Astrocyte (in vitro differentiated cells and primary cell): ENCODE results near the gene FAM50A. TPM values are rescaled to one million over a fixed set of nuclear protein-coding genes. Genes with fewer than 3 reads are reported as not detected.

Experiments
- DNase-seq: peaks from one replicate; pipeline ENCODE4 v3.0.0-alpha.2; 2010; ENCODE audit warnings: low read depth
- FAIRE-seq: peaks from 2 replicates; lab custom pipeline; 2011; peaks lifted over from hg19 to GRCh38; lab: Jason Lieb, UNC
- H2AFZ ChIP-seq: 2 replicates; pipeline ENCODE4 v1.6.0; 2012; ENCODE audit warnings: low read depth, low read length, inconsistent platforms
- H3K27ac ChIP-seq: 2 replicates; pipeline ENCODE4 v1.5.1; 2011; ENCODE audit warnings: low read depth, low read length, inconsistent platforms
- H3K27me3 ChIP-seq: 2 replicates; pipeline ENCODE4 v1.6.0; 2011; ENCODE audit warnings: low read length, inconsistent platforms; ENCODE audit not compliant: insufficient read depth
- H3K36me3 ChIP-seq: 2 replicates; pipeline ENCODE4 v1.5.1; 2011; ENCODE audit warnings: low read length, inconsistent platforms; ENCODE audit not compliant: insufficient read depth
- H3K4me1 ChIP-seq: 2 replicates; pipeline ENCODE4 v1.5.1; 2011; ENCODE audit warnings: low read length, inconsistent platforms; ENCODE audit not compliant: insufficient read depth
- H3K4me2 ChIP-seq: 2 replicates; pipeline ENCODE4 v1.6.0; 2012; ENCODE audit warnings: low read length, inconsistent platforms
- H3K4me3 ChIP-seq: 2 replicates; pipeline ENCODE4 v1.5.1; 2011; ENCODE audit warnings: low read depth, mild to moderate bottlenecking, low read length, inconsistent platforms; ENCODE audit not compliant: insufficient read depth
- H3K79me2 ChIP-seq: 2 replicates; pipeline ENCODE4 v1.6.0; 2012; ENCODE audit warnings: mild to moderate bottlenecking, low read length, inconsistent platforms; ENCODE audit not compliant: insufficient read depth
- H3K9ac ChIP-seq: 2 replicates; pipeline ENCODE4 v1.6.0; 2012; ENCODE audit warnings: mild to moderate bottlenecking, low read length, inconsistent platforms
- H3K9me3 ChIP-seq: 2 replicates; pipeline ENCODE4 v1.5.1; 2012; ENCODE audit warnings: low read depth, mild to moderate bottlenecking, low read length, inconsistent platforms; ENCODE audit not compliant: insufficient read depth
- H4K20me1 ChIP-seq: 2 replicates; pipeline ENCODE4 v1.6.0; 2012; ENCODE audit warnings: low read length, inconsistent platforms; ENCODE audit not compliant: insufficient read depth
- H3K27ac Mint-ChIP-seq: one replicate; pipeline ENCODE4 v1.8.0; 2021; ENCODE audit warnings: mild to moderate bottlenecking, mixed read lengths; ENCODE audit not compliant: unreplicated experiment
- H3K27me3 Mint-ChIP-seq: one replicate; pipeline ENCODE4 v1.8.0; 2021; ENCODE audit warnings: low read depth, mixed read lengths; ENCODE audit not compliant: unreplicated experiment
- H3K36me3 Mint-ChIP-seq: one replicate; pipeline ENCODE4 v1.8.0; 2021; ENCODE audit warnings: low read depth, mixed read lengths; ENCODE audit not compliant: unreplicated experiment
- H3K4me1 Mint-ChIP-seq: one replicate; pipeline ENCODE4 v1.8.0; 2021; ENCODE audit warnings: low read depth, mixed read lengths; ENCODE audit not compliant: unreplicated experiment
- H3K4me3 Mint-ChIP-seq: one replicate; pipeline ENCODE4 v1.8.0; 2021; ENCODE audit warnings: mild to moderate bottlenecking, moderate library complexity, mixed read lengths; ENCODE audit not compliant: unreplicated experiment
- H3K9me3 Mint-ChIP-seq: one replicate; pipeline ENCODE4 v1.8.0; 2021; ENCODE audit warnings: mild to moderate bottlenecking, mixed read lengths; ENCODE audit not compliant: unreplicated experiment
- CTCF ChIP-seq: IDR thresholded peaks from 2 replicates; pipeline ENCODE4 v1.5.1; 2011; ENCODE audit warnings: low read depth, mild to moderate bottlenecking, inconsistent platforms, low read length, moderate library complexity; ENCODE audit not compliant: insufficient read depth
- EZH2 ChIP-seq: IDR thresholded peaks from 2 replicates; pipeline ENCODE4 v1.6.1; 2012; ENCODE audit warnings: mild to moderate bottlenecking, low read length, inconsistent platforms; ENCODE audit not compliant: insufficient read depth
- total RNA-seq: library from RNA; stranded (reverse); gene quantifications from 2 replicates; pipeline ENCODE4 v1.2.1, GENCODE V29; 2021

Gene FAM50A
- total RNA-seq, 1 donor from 2014 or later, result 100.0 TPM

GRCh38 chrX:154436374-154436982 lies 7.5 kb upstream of the FAM50A start:
- peak overlapping the region; percentile 66 for H3K4me3 Mint-ChIP-seq
- Histone ChIP-seq H3K36me3 (peaks cover 4% of the 10 kb centered on the region), H2AFZ (no peak overlapping the region), H3K27me3 (no peaks in the 10 kb centered on the region), H3K4me3 (peak overlapping the region; percentile 17), H3K4me1 (peaks cover 7% of the 10 kb centered on the region), H3K4me2 (peak overlapping the region; percentile 94), H3K9me3 (no peaks in the 10 kb centered on the region), H4K20me1 (peaks cover 39% of the 10 kb centered on the region), H3K27ac (peak overlapping the region; percentile 63), H3K79me2 (peaks cover 46% of the 10 kb centered on the region), H3K9ac (peak overlapping the region; percentile 81)
- no peaks in the 10 kb centered on the region for H3K9me3 Mint-ChIP-seq
- FAIRE-seq (no peak), DNase-seq (no peak)
- H3K36me3 Mint-ChIP-seq, result no peaks in the 10 kb centered on the region
- no peaks in the 10 kb centered on the region for H3K4me1 Mint-ChIP-seq
- H3K27ac Mint-ChIP-seq, result peak overlapping the region; percentile 89
- H3K27me3 Mint-ChIP-seq, result no peaks in the 10 kb centered on the region
- TF ChIP-seq EZH2 (no peak), CTCF (no peak)

- Histone ChIP-seq H3K9ac (peak within 1 kb of the TSS; percentile 81), H3K27me3 (no peaks in the 10 kb centered on the region), H3K79me2 (peaks cover 47% of the 10 kb centered on the region), H4K20me1 (peaks cover 43% of the 10 kb centered on the region), H3K4me3 (peak within 1 kb of the TSS; percentile 72), H3K36me3 (peaks cover 4% of the 10 kb centered on the region), H2AFZ (no peak within 1 kb of the TSS), H3K9me3 (no peaks in the 10 kb centered on the region), H3K4me2 (peak within 1 kb of the TSS; percentile 94), H3K27ac (peak within 1 kb of the TSS; percentile 63), H3K4me1 (peaks cover 7% of the 10 kb centered on the region)
- DNase-seq, result peak; percentile 18
- peak within 1 kb of the TSS; percentile 89 for H3K27ac Mint-ChIP-seq
- no peaks in the 10 kb centered on the region for H3K27me3 Mint-ChIP-seq
- H3K36me3 Mint-ChIP-seq, result peaks cover 1% of the 10 kb centered on the region
- no peak for TF ChIP-seq CTCF
- no peak for TF ChIP-seq EZH2
- no peaks in the 10 kb centered on the region for H3K9me3 Mint-ChIP-seq
- peak within 1 kb of the TSS; percentile 90 for H3K4me3 Mint-ChIP-seq
- no peak for FAIRE-seq
- H3K4me1 Mint-ChIP-seq, result no peaks in the 10 kb centered on the region
These were observed 6.8 kb upstream of the FAM50A start, which contains the start of gene GDI1 for GRCh38 chrX:154436983-154437752. Gene GDI1 (plus strand): TSS chrX:154437154. CDS start chrX:154437255, 101 bp downstream.
